ACC112 (cell line): Measurements from ENCODE around the gene ALDOC.

Experiments
- H2AFZ ChIP-seq: fragments of 200-600 bp; sonication (generic); one replicate; pipeline ENCODE4 v1.6.0; 2017; ENCODE audit warnings: antibody characterized with exemption, low read length; ENCODE audit not compliant: unreplicated experiment
- H3K27ac ChIP-seq: fragments of 200-600 bp; sonication (generic); 2 replicates; pipeline ENCODE4 v1.5.1; 2014; ENCODE audit warnings: low read depth, mild to moderate bottlenecking, antibody characterized with exemption, low read length, moderate library complexity
- H3K27me3 ChIP-seq: fragments of 200-600 bp; sonication (generic); 2 replicates; pipeline ENCODE4 v1.6.1; 2014; ENCODE audit warnings: mild to moderate bottlenecking, antibody characterized with exemption, low read length, moderate library complexity, mixed read lengths; ENCODE audit not compliant: insufficient read depth
- H3K36me3 ChIP-seq: fragments of 200-600 bp; sonication (generic); 2 replicates; pipeline ENCODE4 v1.6.1; 2016; ENCODE audit warnings: mild to moderate bottlenecking, antibody characterized with exemption, low read length, moderate library complexity, mixed read lengths; ENCODE audit not compliant: insufficient read depth
- H3K4me1 ChIP-seq: fragments of 200-600 bp; sonication (generic); one replicate; pipeline ENCODE4 v1.6.1; 2016; ENCODE audit warnings: low read length, mixed read lengths; ENCODE audit not compliant: insufficient read depth, unreplicated experiment, control insufficient read depth
- H3K4me3 ChIP-seq: fragments of 200-600 bp; sonication (generic); 2 replicates; pipeline ENCODE4 v1.5.1; 2014; ENCODE audit warnings: mild to moderate bottlenecking, low read depth, low read length
- H3K79me2 ChIP-seq: fragments of 200-600 bp; sonication (generic); one replicate; pipeline ENCODE4 v1.6.0; 2016; ENCODE audit warnings: low read length; ENCODE audit not compliant: control insufficient read depth, unreplicated experiment, insufficient read depth

The ALDOC gene

DNA sequence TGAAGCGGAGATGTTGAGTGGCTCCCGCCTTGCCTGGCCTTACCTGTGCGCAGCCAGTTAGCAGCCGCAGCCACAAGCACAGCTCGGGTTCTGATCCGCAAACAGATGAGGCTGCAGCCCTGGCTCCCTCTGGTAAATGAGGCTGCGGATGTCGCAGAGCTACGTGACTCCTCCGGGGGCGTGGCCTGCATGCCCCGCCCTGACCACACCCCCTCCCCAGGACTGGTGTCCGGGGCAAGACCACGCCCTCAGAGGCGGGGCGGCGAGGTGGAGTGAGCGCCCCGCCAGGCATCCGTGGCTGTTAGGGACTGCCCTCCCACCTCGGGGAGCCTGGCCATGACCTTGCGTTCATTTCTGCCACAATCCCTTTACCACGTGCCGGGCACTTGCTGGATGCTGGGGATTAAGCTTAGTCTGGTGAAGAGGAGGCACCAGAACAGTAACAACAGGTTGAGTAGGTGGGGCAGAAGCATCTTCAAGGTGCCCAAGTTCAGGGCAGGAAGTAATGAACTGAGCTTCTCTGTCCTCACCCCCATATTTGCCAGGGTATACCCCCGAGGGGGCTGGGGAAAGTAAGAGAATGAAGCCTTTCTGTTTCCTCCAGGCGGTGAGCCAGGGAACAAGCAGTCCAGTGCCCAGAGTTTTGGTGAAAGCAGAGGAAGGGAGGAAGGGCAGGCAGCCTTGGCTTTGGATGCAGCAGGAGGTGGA, at the start of gene ALDOC:
TSS of gene ALDOC (minus strand) at position 138 of the 708 bp plus-strand sequence. CDS start 1,363 bp downstream, outside the sequence.
- peaks cover 19% of the 10 kb centered on the region for H3K4me1 ChIP-seq
- H3K79me2 ChIP-seq: no peaks in the 10 kb centered on the region
- H3K4me3 ChIP-seq: no peak within 1 kb of the TSS; the same call in 1 of the 2 replicates
- no peak within 1 kb of the TSS for H3K27ac ChIP-seq
- H3K36me3 ChIP-seq: peaks cover 11% of the 10 kb centered on the region
- H3K27me3 ChIP-seq: no peaks in the 10 kb centered on the region
- H2AFZ ChIP-seq: no peak within 1 kb of the TSS

DNA sequence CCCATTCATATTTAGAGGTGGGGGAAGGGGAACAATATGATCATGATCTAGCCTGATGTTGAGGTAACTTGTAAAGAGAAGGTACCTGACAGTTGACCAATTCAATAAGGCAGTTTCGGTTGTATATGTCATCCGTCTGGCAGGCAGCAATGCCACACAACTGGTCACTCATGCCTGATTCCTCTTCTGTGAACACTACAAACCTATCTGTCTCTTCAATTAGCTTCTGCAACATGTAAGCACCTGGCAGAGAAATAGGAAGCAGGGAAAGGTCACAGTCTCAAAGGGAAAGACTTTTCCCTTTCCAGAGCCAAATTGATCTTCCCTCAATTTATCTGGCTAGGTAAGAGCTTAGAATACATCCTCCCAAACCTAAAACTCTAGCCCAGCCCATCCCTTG, 47.5 kb upstream of the ALDOC start:
- Histone ChIP-seq H3K27ac (no peak overlapping the region), H3K79me2 (no peaks in the 10 kb centered on the region), H3K4me3 (no peak overlapping the region), H3K36me3 (peaks cover 37% of the 10 kb centered on the region), H3K27me3 (no peaks in the 10 kb centered on the region), H3K4me1 (no peaks in the 10 kb centered on the region), H2AFZ (no peak overlapping the region)

DNA sequence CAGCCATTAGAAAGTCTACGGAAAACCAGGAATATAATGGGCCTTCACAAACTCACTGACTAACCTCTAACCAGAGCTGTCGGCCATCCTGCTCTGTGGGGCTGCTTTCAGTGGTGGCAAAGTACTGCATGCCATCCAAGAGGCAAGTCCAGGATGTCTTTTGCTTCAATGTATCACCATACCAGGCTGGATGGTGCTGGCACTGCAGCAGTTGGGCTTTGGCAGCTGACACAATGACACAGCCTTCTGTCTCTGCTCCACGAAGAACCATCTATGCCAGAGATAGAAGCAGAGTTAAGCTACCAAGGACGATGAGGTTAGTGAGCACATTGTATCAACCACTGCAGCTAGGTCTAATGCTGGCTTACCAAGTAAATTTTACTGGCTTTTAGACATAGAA, 47.0 kb upstream of the ALDOC start:
- Histone ChIP-seq H3K4me1 (no peaks in the 10 kb centered on the region), H3K4me3 (no peak overlapping the region), H3K36me3 (peaks cover 41% of the 10 kb centered on the region), H2AFZ (no peak overlapping the region), H3K27me3 (no peaks in the 10 kb centered on the region), H3K79me2 (no peaks in the 10 kb centered on the region), H3K27ac (no peak overlapping the region)

DNA sequence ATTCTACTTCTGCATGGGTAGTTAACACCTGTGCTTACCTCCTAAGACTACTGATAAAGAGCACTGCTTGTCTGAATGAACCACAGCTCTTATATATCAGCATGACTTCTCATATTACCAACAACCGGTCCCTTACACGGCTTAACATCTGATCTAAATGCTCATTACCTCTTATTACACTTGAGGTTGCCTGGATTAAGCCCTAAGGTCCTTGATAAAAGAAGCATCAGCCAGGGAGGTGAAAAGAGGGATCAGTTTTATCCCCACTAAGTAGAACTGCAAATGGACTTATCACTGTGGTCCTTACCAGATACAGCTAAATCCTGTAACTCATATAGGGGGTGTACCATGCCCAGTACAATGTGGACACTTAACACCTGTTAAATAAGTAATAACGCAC, 45.5 kb upstream of the ALDOC start:
- Histone ChIP-seq H3K27ac (no peak overlapping the region), H3K79me2 (no peaks in the 10 kb centered on the region), H2AFZ (no peak overlapping the region), H3K27me3 (no peaks in the 10 kb centered on the region), H3K4me3 (no peak overlapping the region), H3K36me3 (peaks cover 44% of the 10 kb centered on the region), H3K4me1 (no peaks in the 10 kb centered on the region)

DNA sequence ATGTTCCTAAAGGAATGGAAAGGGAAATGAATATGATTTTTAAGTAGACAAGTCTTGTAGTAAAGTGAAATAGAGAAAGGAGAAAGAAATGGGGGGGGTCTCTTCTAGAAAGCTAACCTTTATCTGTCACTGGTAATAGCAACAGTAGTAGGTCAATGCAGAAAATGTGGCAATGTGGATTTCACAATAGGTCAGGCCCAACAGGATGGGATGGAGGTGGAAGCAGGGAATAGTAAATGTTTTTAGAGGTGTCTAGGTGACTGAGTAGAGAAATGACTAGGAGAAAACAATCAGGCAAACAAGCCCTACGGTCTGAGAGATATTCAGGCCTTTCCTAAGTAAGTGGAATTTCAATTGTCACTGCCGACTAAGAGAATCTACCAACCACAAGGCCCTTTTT, 43.3 kb upstream of the ALDOC start:
- no peaks in the 10 kb centered on the region for H3K27me3 ChIP-seq
- H3K36me3 ChIP-seq: peaks cover 52% of the 10 kb centered on the region
- no peak overlapping the region for H3K4me3 ChIP-seq
- H3K79me2 ChIP-seq: no peaks in the 10 kb centered on the region
- H3K27ac ChIP-seq: no peak overlapping the region
- no peaks in the 10 kb centered on the region for H3K4me1 ChIP-seq
- no peak overlapping the region for H2AFZ ChIP-seq

DNA sequence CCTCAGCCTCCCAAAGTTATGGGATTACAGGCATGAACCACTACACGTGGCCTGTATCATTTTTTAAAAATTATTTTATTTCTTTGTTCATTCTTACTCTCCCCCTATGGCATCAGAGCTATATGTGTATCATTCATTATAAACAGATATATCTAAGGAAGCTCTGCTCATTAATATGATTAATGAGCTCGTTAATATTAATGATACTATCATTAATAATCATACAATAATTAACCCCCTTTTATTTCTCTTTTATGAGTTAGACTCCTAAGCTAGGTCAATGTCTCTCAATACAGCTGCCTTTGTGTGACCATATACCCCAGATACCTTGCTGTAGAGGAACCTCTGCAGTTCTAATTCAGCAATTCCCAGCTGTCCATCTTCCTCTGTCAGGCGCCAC, 41.8 kb upstream of the ALDOC start:
- Histone ChIP-seq H3K27ac (no peak overlapping the region), H3K4me1 (no peaks in the 10 kb centered on the region), H2AFZ (no peak overlapping the region), H3K36me3 (peaks cover 52% of the 10 kb centered on the region), H3K27me3 (no peaks in the 10 kb centered on the region), H3K4me3 (no peak overlapping the region), H3K79me2 (no peaks in the 10 kb centered on the region)

DNA sequence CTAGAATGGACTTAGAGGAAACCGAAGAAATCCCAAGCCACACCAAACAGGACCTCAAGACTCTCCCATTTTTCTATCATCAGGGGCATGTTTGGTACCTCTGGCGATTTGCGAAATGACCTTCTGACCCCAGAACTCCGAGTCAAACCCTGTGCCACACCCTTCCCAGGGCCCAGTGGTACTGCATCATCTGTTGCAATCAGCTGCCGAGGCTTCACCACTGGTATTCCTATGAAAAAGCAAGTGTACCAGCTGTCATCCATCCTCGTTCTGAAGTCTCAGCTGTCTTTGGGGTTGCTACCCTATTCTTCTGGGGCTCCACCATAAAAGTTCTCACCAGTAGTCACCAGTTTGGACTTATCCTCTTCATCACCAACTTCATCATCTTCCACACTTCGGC, 39.6 kb upstream of the ALDOC start:
- H2AFZ ChIP-seq: no peak overlapping the region
- H3K27ac ChIP-seq: no peak overlapping the region
- peaks cover 36% of the 10 kb centered on the region for H3K36me3 ChIP-seq
- H3K4me1 ChIP-seq: no peaks in the 10 kb centered on the region
- no peaks in the 10 kb centered on the region for H3K79me2 ChIP-seq
- no peaks in the 10 kb centered on the region for H3K27me3 ChIP-seq
- no peak overlapping the region for H3K4me3 ChIP-seq

DNA sequence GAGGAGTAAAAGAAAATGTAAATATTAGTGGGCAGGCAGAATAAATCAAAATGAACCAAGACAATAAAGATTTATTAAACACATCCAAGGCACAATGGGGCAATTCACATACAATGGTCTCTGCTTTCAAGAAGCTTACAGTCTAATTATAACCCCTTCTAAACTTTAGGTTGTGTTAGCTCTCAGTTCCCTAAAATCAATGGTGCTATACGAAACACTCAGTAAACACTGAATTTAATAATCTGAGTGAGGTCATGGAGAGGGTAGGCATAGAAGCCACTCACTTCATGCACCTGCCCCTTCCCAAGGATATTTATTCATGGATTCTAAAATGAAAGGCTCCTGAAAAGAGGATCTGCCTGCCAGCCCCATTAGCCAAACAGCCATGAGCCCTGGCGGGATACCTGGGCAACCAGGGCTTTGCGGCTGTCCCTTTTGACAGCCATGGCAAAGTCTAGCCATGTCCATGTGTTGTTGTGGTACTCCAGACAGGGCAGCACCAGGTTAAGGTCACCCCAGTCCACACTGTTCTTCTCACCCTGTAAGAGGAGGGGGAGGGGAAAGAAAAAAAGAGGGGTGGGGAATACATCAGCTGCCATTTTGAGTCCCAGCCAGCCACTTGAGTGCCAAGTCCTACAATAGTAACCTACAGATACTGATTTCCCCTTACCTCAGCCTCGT, 38.7 kb upstream of the ALDOC start:
- H3K79me2 ChIP-seq: no peaks in the 10 kb centered on the region
- H3K36me3 ChIP-seq: peaks cover 28% of the 10 kb centered on the region
- no peaks in the 10 kb centered on the region for H3K4me1 ChIP-seq
- H3K27ac ChIP-seq: no peak overlapping the region
- H2AFZ ChIP-seq: no peak overlapping the region
- H3K27me3 ChIP-seq: no peaks in the 10 kb centered on the region
- H3K4me3 ChIP-seq: no peak overlapping the region

DNA sequence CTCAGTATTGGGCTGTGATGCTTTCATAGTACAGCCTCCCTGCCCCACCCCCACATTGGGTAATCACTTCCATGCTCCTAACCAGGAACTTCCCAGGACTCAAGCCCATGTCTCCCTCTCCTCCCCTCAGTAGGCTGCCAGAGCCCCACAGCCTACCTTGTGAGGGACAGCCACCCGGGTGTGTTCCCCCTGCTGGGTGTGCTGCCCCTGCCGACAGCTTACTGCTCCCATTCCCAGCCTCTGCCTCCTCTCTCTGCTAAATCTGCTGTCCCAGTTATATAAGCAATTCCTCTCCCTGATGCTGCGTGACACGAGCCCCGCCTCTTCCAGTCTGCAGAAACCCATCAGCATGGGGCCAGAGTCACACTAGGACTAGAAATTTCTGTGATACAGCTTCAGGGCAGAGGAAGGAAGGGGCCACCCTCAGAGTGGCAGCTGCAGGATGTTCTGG, 37.3 kb upstream of the ALDOC start, which contains the start of gene RSKR:
TSS of gene RSKR (minus strand) at position 255 of the 451 bp plus-strand sequence. CDS start at position 231, 24 bp downstream.
- Histone ChIP-seq H3K4me3 (no peak within 1 kb of the TSS), H2AFZ (no peak within 1 kb of the TSS), H3K27ac (no peak within 1 kb of the TSS), H3K4me1 (no peaks in the 10 kb centered on the region), H3K79me2 (no peaks in the 10 kb centered on the region), H3K36me3 (peaks cover 13% of the 10 kb centered on the region; the same call in 1 of the 2 replicates), H3K27me3 (no peaks in the 10 kb centered on the region)

DNA sequence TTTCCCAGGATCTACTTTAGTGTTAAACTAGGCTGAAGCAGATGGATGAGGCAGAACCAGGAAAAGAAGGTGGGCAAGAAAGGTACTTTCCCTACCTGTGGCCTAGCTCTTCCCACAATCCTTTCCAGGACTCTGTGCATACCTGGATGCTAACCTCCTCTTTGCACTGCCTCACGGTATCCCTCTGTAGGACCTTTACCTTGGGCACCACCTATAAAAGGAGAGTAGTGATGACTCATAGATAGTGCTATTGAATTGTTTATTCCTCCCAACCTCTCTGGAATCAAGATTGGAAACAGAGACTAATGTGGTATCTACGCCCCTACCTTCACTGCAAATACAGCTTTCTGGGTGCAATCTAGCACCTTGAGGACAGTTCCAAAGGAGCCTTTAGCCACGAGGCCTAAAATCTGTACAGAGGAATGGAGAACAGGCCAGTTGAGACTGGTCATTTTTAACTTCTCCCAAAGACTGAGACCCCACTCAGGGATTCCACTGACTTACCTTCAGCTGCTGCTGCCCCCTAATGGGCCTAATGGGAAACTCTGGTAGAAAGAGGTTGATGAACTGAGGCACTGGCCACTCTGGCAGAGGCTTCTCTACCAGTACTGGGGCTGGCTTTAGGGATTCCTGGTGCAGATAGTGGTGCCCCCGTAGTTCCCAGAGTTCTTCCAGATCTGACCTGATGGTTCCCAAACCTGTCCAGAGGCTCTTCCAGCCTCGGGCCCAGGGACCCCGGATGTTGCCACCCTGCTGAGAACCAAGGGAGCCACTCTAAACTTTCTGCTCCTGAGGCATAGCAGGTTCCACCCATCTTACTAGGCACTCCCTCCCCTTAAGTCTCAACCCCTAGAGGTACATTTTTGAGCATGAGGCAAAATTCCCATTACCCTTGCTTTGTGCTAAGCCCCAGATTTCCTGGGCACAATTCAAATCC, 36.5 kb upstream of the ALDOC start:
- Histone ChIP-seq H3K36me3 (0 out of 2 replicates have a peak, but pooled peaks cover 8% of the 10 kb centered on the region), H3K27ac (no peak overlapping the region), H3K79me2 (no peaks in the 10 kb centered on the region), H3K4me1 (no peaks in the 10 kb centered on the region), H3K27me3 (no peaks in the 10 kb centered on the region), H3K4me3 (no peak overlapping the region), H2AFZ (no peak overlapping the region)
